Stimulated activated CD8-positive, alpha-beta memory T cell treated with anti-CD3 and anti-CD28 coated beads, Interleukin-7, amount 100 ng/mL, for 1 hour (primary cell): Measurements from ENCODE around the gene PTPRG.
"Not testable (repeated sequence)": the region's sequence is repeated elsewhere in the genome, so short reads cannot be mapped to it uniquely, and the experiment has no call there.

Experiments used
- DNase-seq, 2 donors: peaks; one replicate each; pipeline ENCODE4 v3.0.0-alpha.2; 2020; ENCODE audit warnings: low read depth in 2 of 2

The PTPRG gene

GRCh38 chr3:62010989-62011388 lies 449.6 kb downstream of the PTPRG start:
- DNase-seq = no peak

DNA sequence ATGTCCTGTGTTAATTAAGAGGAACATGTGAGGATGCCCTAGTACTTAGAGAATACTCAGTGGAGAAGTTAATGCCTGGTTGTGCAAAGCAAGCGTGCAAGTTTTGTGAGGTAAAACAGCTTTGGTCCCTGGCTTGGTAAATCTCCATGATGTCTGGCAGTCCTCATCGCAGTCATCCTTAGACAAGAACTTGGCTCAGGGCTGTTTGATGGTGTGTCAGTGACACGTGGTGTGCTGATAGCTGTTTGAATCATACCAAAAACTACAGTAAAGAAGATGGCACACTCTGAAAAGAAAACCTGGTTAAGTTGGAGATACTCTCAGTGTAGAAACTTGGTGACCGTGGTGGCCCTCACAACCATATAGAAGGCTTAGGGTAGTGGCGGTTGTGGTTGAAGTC lies 450.3 kb downstream of the PTPRG start:
- no peak for DNase-seq

- no peak for DNase-seq
Measured at GRCh38 chr3:62013951-62014350, 452.6 kb downstream of the PTPRG start.

DNA sequence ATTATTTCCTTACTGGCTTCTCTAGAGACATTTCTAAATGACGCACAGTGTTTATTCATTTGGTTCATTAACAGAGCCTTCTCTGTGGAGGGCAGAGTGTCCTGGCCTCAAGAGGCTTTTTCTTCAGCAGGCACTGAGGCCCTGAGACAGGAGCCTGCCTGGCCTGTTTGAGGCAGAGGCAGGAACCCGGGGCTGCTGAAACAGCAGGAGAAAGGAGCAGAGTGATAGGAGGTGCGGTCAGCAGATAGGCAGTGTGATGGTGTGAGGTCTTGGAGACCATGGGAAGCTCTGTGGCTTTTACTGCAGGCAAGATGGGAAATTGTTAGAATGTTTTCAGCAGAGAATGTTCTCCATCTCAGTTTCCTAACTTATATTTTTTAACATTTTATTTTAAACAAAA lies 453.7 kb downstream of the PTPRG start:
- no peak for DNase-seq

DNA sequence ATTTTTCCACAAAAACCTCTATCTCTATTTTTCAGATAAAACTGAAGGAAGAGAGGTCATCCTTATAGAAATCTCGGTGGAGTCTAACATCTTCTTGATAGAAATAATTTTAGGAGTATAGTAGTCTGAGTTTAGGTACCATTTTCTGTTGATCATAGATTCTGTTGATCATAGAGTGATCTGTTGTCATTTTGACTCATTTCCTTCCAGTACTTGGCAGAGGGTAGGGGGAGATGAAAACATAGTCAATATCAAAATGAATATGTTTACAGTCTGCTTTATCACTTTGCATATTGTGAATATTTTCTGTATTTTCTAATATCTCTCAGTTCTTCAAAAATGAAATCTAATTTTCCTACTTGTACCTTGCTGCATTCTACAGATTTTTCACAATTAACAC lies 458.5 kb downstream of the PTPRG start:
- DNase-seq = no peak

DNA sequence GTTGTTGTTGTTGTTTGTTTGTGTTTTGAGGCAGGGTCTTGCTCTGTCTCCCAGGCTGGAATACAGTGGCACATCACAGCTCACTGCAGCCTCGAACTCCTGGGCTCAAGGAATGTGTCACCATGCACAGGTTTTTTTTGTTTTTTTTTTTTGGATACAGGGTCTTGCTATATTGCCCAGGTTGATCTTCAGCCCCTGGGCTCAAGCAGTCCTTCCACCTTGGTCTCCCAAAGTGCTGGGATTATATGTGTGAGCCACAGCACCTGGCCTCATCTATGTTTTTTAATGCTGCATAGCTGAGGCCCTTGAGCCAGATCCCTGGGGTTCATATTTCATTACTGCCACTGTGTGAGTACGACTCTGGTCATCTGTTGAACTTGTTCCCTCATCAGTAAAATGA lies 459.3 kb downstream of the PTPRG start:
- no peak for DNase-seq

GRCh38 chr3:62022312-62022711 lies 460.9 kb downstream of the PTPRG start:
- no peak for DNase-seq

DNA sequence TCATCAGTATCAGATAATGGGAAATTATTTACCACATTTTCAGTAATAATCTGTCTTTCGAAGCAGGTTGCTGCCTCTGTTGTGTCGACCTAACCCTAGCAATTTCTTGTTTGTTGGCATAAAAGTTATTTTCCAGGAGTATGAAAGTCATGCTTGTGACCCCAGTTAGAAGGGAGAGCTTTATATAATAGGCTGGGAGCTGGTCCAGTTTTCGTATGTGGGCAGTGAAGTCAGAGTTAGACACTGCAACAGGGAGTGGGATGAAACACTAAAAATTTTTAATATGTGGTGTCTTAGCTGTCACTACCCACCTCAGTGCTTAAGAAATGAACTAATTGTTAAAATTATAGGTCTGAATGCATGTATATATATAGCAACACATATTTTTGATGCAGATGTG lies 463.5 kb downstream of the PTPRG start:
- no peak for DNase-seq

DNA sequence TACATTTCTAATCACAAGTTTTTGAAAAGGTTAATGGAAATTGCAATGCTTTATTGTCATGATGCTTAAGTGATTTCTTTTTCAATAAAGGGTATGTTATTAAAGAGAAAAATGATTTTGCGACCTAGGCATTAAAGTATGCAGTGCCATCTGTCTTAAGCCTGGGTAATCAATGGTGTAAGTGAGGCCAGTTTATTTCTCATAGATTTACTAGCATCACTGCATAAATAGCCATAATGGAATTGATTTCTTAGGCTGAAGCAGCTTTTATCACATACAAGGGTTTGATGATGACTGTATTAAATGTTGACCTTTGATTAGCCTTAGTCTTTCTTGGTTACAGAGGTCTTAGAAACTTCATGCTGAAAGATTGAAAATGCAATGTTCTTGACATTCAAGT lies 464.5 kb downstream of the PTPRG start:
- no peak for DNase-seq

GRCh38 chr3:62027241-62027640 lies 465.9 kb downstream of the PTPRG start:
- DNase-seq = no peak

DNA sequence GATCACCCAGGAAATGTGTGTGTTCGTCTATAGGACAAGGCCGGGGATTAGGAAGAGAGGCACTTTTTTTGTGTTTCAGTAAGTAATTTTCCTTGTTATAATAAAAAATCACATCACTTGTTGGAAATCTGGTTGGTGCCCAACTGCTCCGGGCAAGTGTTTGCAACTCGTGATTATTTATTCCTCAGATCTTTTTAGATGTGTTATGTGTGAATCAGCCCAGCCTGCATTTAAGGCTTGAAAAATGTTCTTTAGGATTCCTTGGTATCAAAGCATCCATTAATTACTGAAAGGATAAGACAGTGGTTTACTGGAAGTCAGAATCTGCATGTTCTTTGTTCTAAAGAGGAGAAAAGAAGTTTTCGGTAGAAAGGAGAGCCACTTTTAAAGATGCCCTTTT lies 466.4 kb downstream of the PTPRG start:
- no peak for DNase-seq

DNA sequence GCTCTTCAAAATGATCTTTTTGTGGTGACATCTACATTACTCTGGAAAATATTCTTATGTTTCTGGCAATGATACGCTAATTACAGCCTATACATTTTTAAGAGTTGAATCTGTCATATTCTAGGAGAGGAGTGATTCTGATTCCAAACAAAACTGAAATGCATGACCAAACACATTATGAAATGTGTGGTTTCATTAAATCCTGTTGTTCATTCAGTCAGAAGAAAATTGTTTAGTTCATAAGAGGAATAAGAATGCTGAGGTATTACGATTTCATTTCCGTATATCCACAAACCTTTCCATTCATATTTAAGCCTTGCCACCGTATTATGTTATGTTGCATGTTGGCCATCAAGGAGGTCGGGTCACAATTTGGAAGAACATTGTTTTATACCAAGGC lies 466.9 kb downstream of the PTPRG start:
- no peak for DNase-seq

DNA sequence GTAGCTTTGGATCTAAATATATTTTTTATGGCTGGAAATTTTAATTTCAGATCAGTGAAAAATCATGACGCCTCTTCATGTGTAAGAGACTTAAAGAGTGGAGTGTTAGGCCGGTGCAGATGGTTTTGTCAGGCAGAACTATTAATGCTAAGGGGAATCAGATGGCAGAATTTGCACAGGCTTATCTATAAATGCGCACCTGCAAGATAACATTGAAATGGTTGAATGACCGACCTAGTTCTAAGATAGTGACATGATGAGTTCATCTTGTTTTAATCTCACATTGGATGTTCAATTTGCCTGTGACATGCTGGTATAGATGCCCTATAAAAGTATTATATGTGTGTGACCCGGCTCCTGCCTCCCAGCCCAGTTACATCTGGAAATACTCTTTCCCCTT lies 471.4 kb downstream of the PTPRG start:
- no peak for DNase-seq

DNA sequence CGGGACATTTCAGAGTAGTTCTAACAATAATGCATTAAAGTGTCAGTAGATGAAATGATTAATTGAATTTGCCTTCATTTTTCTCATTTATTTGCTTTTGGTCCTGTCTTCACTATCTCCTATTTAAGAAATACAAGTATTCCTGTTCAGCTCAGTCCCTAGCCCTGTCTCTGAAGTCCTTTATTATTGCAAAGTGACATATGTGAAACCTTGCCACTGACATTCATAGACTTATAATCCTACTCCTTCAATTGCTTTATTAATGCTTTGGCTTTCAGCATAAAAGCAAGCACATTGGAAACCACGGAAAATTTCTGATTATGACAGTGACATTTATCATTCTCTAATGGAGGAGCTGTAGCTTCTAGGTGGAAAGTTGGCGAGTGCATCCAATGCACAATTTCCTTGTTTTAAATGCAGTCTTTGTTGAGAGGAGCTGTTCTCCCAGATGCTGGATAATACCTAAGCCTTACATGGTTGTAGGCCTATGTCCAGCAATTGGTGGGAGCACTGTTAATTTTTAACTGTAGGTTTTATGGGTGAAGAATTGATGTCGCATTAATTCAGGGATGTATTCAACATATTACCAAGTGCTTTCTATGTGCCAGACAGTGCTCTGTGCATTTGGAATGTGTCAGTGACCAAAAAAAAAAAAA lies 474.2 kb downstream of the PTPRG start:
- DNase-seq = no peak

- no peak for DNase-seq
Measured at GRCh38 chr3:62036726-62037125, 475.4 kb downstream of the PTPRG start.

GRCh38 chr3:62038798-62039197 lies 477.4 kb downstream of the PTPRG start:
- DNase-seq = not testable (repeated sequence)

DNA sequence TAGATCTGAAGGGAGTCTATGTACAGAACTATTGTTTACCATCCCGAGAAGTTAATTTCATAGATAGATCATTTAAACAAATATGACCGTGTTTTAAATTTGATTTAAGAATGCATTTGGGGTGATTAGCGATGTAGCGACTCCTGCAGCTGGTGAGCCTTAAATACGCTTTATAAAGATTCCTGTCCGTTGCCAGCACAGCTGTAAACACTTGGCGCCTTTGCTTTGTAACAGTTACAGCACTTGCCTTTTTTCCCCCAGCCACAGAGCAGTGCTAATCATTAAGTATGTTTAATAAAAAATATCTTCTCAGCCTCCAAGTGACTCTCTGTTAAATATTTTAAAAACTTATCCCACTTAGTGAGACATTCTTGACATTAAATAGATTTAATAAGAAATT lies 478.2 kb downstream of the PTPRG start:
- DNase-seq = no peak

GRCh38 chr3:62041681-62042080 lies 480.3 kb downstream of the PTPRG start:
- no peak for DNase-seq

DNA sequence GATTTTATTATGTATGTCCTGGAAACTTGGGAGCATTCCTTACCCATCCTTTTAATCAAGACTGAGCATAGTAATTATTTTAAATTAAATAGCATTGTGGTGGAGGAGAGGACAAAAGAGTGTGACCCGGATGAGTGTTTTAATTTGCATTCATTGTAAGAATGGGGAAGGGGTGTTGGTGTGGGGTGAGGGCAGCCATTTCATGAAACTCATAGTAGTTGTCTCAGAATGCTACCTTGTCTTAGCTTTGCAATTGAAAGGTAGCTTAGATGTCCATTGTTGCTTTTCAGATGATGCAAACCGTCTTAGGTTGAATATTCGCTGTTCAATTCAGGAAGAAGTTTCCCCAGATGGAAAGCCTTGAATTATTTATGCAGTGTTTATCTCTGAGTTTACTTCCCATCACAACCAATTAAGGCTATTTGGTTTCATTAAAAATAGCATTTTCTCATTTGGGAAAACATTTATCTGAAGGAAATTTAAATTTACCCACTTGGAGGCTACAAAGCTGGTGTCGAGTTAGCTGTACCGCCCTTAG lies 483.6 kb downstream of the PTPRG start:
- no peak for DNase-seq

DNA sequence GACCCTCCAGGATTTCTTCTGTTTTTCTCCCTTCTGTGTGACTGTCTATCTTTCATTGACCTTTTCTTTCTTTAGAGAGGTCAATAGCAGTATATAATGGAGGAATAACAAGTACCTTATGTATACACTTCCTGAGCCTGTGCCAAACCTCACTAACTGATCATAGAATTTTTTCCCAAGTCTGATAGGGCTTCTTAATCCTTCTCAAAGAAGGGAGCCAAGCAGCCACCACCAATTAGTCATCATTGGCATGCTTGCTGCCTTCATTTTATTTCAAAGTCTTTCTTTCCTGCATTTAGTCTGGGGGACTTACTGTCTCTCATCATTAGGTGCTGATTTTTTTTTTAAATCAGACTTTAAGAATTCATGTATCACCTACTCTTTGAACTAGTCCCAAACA lies 485.0 kb downstream of the PTPRG start:
- DNase-seq = no peak

DNA sequence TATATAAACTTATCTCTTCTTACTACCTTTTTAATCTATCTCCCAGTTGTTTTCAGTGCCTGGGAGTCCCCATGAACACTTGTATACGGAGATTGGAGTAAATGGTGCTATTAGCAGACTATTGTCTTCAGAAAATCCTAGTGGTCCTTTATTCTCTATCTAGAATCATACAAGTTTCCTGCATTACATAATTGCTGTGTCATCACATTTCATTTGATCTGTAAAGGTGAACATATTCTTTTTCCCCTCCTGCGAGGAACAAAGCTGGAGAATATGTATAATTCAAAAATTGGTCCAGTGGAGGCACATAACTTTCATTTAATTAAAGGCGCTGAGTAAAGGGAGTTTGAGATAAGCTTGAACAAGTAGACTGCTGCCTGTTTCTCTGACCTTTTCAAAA lies 487.2 kb downstream of the PTPRG start:
- no peak for DNase-seq

DNA sequence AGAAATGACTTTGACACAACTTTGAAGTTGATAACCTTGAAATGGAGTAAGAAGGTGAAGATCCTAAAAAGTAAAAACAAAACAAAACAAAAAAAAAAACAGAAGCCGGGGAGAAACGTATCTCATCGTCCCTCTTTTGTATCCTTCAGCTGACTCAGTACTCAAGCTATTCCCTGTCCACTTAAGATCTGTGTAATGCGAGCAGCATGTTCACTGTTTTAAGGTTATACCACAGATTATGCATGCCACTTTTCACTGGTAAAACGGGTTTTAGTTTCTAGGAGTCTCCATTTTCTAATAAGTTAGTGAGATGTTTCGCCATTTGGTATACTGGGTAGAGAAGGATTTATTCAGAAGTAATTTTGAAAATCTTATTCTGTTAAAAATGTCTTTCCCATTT lies 487.7 kb downstream of the PTPRG start:
- DNase-seq = no peak

DNA sequence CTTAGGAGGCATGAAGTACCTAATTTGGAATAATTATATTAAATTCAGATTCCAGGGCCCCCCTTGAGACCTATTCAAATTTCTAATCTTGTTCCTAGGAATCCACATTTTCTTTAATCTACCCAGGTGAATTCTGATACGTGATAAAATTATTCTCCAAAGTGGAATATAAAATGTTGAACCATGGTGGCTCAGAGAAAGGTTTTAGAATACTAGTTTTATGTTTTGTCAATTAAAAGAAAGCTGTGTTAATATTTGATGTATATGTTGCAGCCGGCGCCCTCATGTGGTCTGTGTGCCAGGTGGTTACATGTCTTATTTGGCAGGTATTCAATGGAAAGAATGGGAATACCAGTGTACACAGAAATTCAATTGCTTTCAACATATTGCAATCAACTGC lies 490.1 kb downstream of the PTPRG start:
- DNase-seq = no peak

- DNase-seq = no peak
Measured at GRCh38 chr3:62052331-62052730, 491.0 kb downstream of the PTPRG start.
